Psoas muscle (tissue), 8 donors: ENCODE measurements around the gene TRAF3. TPM values are rescaled to one million over a fixed set of nuclear protein-coding genes. Genes with fewer than 3 reads are reported as not detected.

Source experiments
- ATAC-seq, 4 donors: fragments of 200-7000 bp; cut with Tn5 transposase; one replicate each; pipeline ENCODE4 v1.9.1; 2020; ENCODE audit warnings: moderate library complexity in 3 of 4, mild to moderate bottlenecking in 2 of 4
- DNase-seq, 2 donors: peaks; one replicate each; pipeline ENCODE4 v3.0.0-alpha.2; 2020
- H3K27ac ChIP-seq: fragments of 200-600 bp; one replicate; pipeline ENCODE4 v1.8.0; 2022
- H3K27me3 ChIP-seq, 3 donors: fragments of 200-600 bp in 1 of 3; one replicate each; pipeline versions ENCODE4 v1.6.1 to v1.8.0; 2013 to 2022; ENCODE audit warnings: low read length in 2 of 3, mild to moderate bottlenecking in 2 of 3, moderate library complexity in 1 of 3; ENCODE audit not compliant: insufficient read depth in 3 of 3
- H3K36me3 ChIP-seq, 2 donors: fragments of 200-600 bp in 1 of 2; one replicate each; pipeline versions ENCODE4 v1.6.1 to v1.8.0; 2013 to 2022; ENCODE audit warnings: low read depth in 1 of 2, mild to moderate bottlenecking in 1 of 2, moderate library complexity in 1 of 2; ENCODE audit not compliant: insufficient read depth in 1 of 2
- H3K4me1 ChIP-seq: fragments of 200-600 bp; one replicate; pipeline ENCODE4 v1.8.0; 2022
- H3K4me3 ChIP-seq: fragments of 200-600 bp; one replicate; pipeline ENCODE4 v1.8.0; 2022; ENCODE audit warnings: mild to moderate bottlenecking
- H3K9me3 ChIP-seq: fragments of 200-600 bp; one replicate; pipeline ENCODE4 v1.8.0; 2022
- CTCF ChIP-seq: fragments of 200-600 bp; IDR thresholded peaks from one replicate; pipeline ENCODE4 v1.8.0; 2022; ENCODE audit warnings: antibody characterized with exemption
- WGBS, 3 donors: extraction: QIAGEN DNeasy Blood & Tissue Kit; methylation state at CpG; one replicate each; pipeline versions ENCODE4 v1.1.6 to v1.1.7; 2013; 5-methylcytosine and 5-hydroxymethylcytosine counted together
- intact Hi-C, 2 donors: fragments of 100-400 bp; cut with DNase I; formaldehyde crosslinking; loops; one replicate each; pipeline versions ENCODE4 v1.11.0 to v1.14.2; 2022
- polyA plus RNA-seq, 3 donors: library from polyadenylated mRNA; stranded (reverse); fragments of 200-250 nt; gene quantifications; one replicate each; pipeline ENCODE4 v1.2.3, GENCODE V29; 2013
- total RNA-seq, 4 donors: library from RNA; stranded (reverse); fragmentation: NEBNext Ultra II Directional in 2 of 4; extraction: Animal tissue kit (Norgen Biotek cat#: 25700) in 2 of 4; gene quantifications; one replicate each; pipeline versions ENCODE4 v1.2.1 to v1.2.4, GENCODE V29; 2021 to 2023
- donor health status: healthy with polysubstance abuse.
- donor health status: DM: no; HTN: no; CAD: no; lungs with moderate emphysema.
- donor health status: Bipolar disorder and iron deficiency.
- donor health status: healthy.
- donor health status: DM: yes; HTN: yes; CAD: no.
- donor health status: DM: no; HTN: no; CAD: no.
- donor health status: DM: no; HTN: no; CAD: no.
- donor health status: DM: yes; HTN: yes; CAD: no.

TRAF3 gene
- total and polyA plus RNA-seq, 7 donors = 3.3 to 16.3 (median 8.1) TPM

GRCh38 chr14:102731101-102731870 is 46.0 kb upstream of the TRAF3 start:
- intact Hi-C loops = no loop called here
- DNase-seq = no peak
- no peak for TF ChIP-seq CTCF
- 76 to 81% (median 80%) methylated on average over 13 to 15 of the region's 15 CpGs for WGBS, 3 donors
- ATAC-seq = no peak
- peaks cover 0 to 33% of the 10 kb centered on the region in 2 donors for H3K36me3 ChIP-seq
- H3K4me3 ChIP-seq = no peak overlapping the region
- no peaks in the 10 kb centered on the region for H3K9me3 ChIP-seq
- H3K27me3 ChIP-seq = no peaks in the 10 kb centered on the region
- no peaks in the 10 kb centered on the region for H3K4me1 ChIP-seq
- H3K27ac ChIP-seq = no peak overlapping the region

- WGBS, 3 donors = 82 to 89% (median 87%) methylated on average over 13 of the region's 13 CpGs
- Histone ChIP-seq H3K4me1 (no peaks in the 10 kb centered on the region), H3K4me3 (no peak overlapping the region), H3K27ac (no peak overlapping the region), H3K36me3 (peaks cover 0 to 25% of the 10 kb centered on the region in 2 donors), H3K27me3 (no peaks in the 10 kb centered on the region), H3K9me3 (no peaks in the 10 kb centered on the region)
- TF ChIP-seq CTCF = no peak
- intact Hi-C loops = no loop called here
- DNase-seq = no peak
- no peak for ATAC-seq
Observed at GRCh38 chr14:102731871-102732800, 45.1 kb upstream of the TRAF3 start.

GRCh38 chr14:102732924-102733323 is 44.3 kb upstream of the TRAF3 start:
- no peaks in the 10 kb centered on the region for H3K9me3 ChIP-seq
- no peak overlapping the region for H3K27ac ChIP-seq
- TF ChIP-seq CTCF = no peak
- intact Hi-C loops = no loop called here
- no peaks in the 10 kb centered on the region for H3K27me3 ChIP-seq
- no peaks in the 10 kb centered on the region for H3K4me1 ChIP-seq
- H3K4me3 ChIP-seq = no peak overlapping the region
- no peak for DNase-seq
- H3K36me3 ChIP-seq = peaks cover 0 to 17% of the 10 kb centered on the region in 2 donors
- 95 to 97% (median 96%) methylated on average over 10 of the region's 10 CpGs for WGBS, 3 donors
- ATAC-seq = no peak

GRCh38 chr14:102733326-102733725 is 43.9 kb upstream of the TRAF3 start:
- Histone ChIP-seq H3K27ac (no peak overlapping the region), H3K27me3 (no peaks in the 10 kb centered on the region), H3K4me1 (no peaks in the 10 kb centered on the region), H3K36me3 (peaks cover 0 to 13% of the 10 kb centered on the region in 2 donors), H3K9me3 (no peaks in the 10 kb centered on the region), H3K4me3 (no peak overlapping the region)
- intact Hi-C loops = no loop called here
- ATAC-seq = no peak
- DNase-seq = no peak
- WGBS, 3 donors = 87 to 90% (median 89%) methylated on average over 11 of the region's 11 CpGs
- no peak for TF ChIP-seq CTCF
